Mesendoderm (in vitro differentiated cells): ENCODE measurements around the gene OR8J1.
A peak's percentile ranks its signal among the peaks of the same experiment; 100 is the strongest.

Experiments used
- DNase-seq: peaks from one replicate; pipeline ENCODE4 v3.0.0; 2013
- H2AK5ac ChIP-seq: 2 replicates; pipeline ENCODE4 v1.6.1; 2013; ENCODE audit warnings: low read length, inconsistent platforms
- H2BK120ac ChIP-seq: 2 replicates; pipeline ENCODE4 v1.6.1; 2013; ENCODE audit warnings: low read depth, mild to moderate bottlenecking, low read length, moderate library complexity, mixed read lengths
- H2BK15ac ChIP-seq: replicated peaks from 2 replicates; pipeline ENCODE4 v1.6.1; 2013; ENCODE audit warnings: low read depth, mild to moderate bottlenecking, moderate library complexity
- H2BK5ac ChIP-seq: 2 replicates; pipeline ENCODE4 v1.6.1; 2013; ENCODE audit warnings: low read length, inconsistent platforms
- H3K18ac ChIP-seq: 2 replicates; pipeline ENCODE4 v1.6.1; 2013; ENCODE audit warnings: mild to moderate bottlenecking, low read length, mixed read lengths
- H3K23ac ChIP-seq: one replicate; pipeline ENCODE4 v1.6.1; 2013; ENCODE audit warnings: low read length
- H3K27ac ChIP-seq: 2 replicates; pipeline ENCODE4 v1.5.1; 2013; ENCODE audit warnings: low read depth, mild to moderate bottlenecking, inconsistent platforms, low read length, moderate library complexity
- H3K27me3 ChIP-seq: 2 replicates; pipeline ENCODE4 v1.6.1; 2013; ENCODE audit warnings: low read length, control low read depth, mild to moderate bottlenecking, inconsistent platforms; ENCODE audit not compliant: insufficient read depth, poor library complexity
- H3K36me3 ChIP-seq: 2 replicates; pipeline ENCODE4 v1.6.1; 2013; ENCODE audit warnings: low read length, inconsistent platforms; ENCODE audit not compliant: control insufficient read depth, insufficient read depth
- H3K4ac ChIP-seq: one replicate; pipeline ENCODE4 v1.6.1; 2013; ENCODE audit warnings: low read depth, mild to moderate bottlenecking, low read length, moderate library complexity
- H3K4me1 ChIP-seq: 2 replicates; pipeline ENCODE4 v1.6.1; 2013; ENCODE audit warnings: low read depth, low read length, inconsistent platforms; ENCODE audit not compliant: control insufficient read depth
- H3K4me2 ChIP-seq: 2 replicates; pipeline ENCODE4 v1.6.1; 2013; ENCODE audit warnings: low read length
- H3K4me3 ChIP-seq: 2 replicates; pipeline ENCODE4 v1.5.1; 2013; ENCODE audit warnings: mild to moderate bottlenecking, low read length
- H3K56ac ChIP-seq: one replicate; pipeline ENCODE4 v1.6.1; 2013; ENCODE audit warnings: low read length
- H3K79me1 ChIP-seq: 2 replicates; pipeline ENCODE4 v1.6.1; 2013; ENCODE audit warnings: low read length, inconsistent platforms
- H3K79me2 ChIP-seq: 2 replicates; pipeline ENCODE4 v1.6.1; 2013; ENCODE audit warnings: mild to moderate bottlenecking, low read length; ENCODE audit not compliant: control insufficient read depth, insufficient read depth
- H3K9ac ChIP-seq: 2 replicates; pipeline ENCODE4 v1.6.1; 2013; ENCODE audit warnings: low read length, inconsistent platforms
- H4K5ac ChIP-seq: one replicate; pipeline ENCODE4 v1.6.1; 2013; ENCODE audit warnings: low read length
- H4K8ac ChIP-seq: one replicate; pipeline ENCODE4 v1.6.1; 2013; ENCODE audit warnings: low read depth, mild to moderate bottlenecking, control low read depth, low read length, moderate library complexity
- WGBS: extraction: QIAGEN DNeasy Blood & Tissue Kit; methylation state at CpG from one replicate; pipeline ENCODE4 v1.1.7; 2013; ENCODE audit warnings: low lambda C conversion rate, missing lambda C conversion rate; ENCODE audit not compliant: insufficient coverage; ENCODE audit errors: extremely low coverage; 5-methylcytosine and 5-hydroxymethylcytosine counted together

The OR8J1 gene

GRCh38 chr11:56340289-56340688 lies 13.8 kb upstream of the OR8J1 start:
- no peak overlapping the region for H2BK15ac ChIP-seq
- H3K79me2 ChIP-seq = no peaks in the 10 kb centered on the region
- H3K4me2 ChIP-seq = no peak overlapping the region
- no peak overlapping the region for H3K27ac ChIP-seq
- H3K79me1 ChIP-seq = no peaks in the 10 kb centered on the region
- H2AK5ac ChIP-seq = no peak overlapping the region
- no peak overlapping the region for H4K8ac ChIP-seq
- no peak overlapping the region for H3K4me3 ChIP-seq
- H3K4me1 ChIP-seq = no peaks in the 10 kb centered on the region
- H3K56ac ChIP-seq = no peak overlapping the region
- H3K18ac ChIP-seq = no peak overlapping the region
- H3K4ac ChIP-seq = no peak overlapping the region
- no peak overlapping the region for H3K23ac ChIP-seq
- H3K36me3 ChIP-seq = no peaks in the 10 kb centered on the region
- H2BK120ac ChIP-seq = no peak overlapping the region
- H3K27me3 ChIP-seq = no peaks in the 10 kb centered on the region
- DNase-seq = no peak
- H3K9ac ChIP-seq = no peak overlapping the region
- no peak overlapping the region for H2BK5ac ChIP-seq
- H4K5ac ChIP-seq = no peak overlapping the region

GRCh38 chr11:56345739-56346138 lies 8.4 kb upstream of the OR8J1 start, which contains the start of gene OR8K1:
Gene OR8K1, plus strand, starts transcription at chr11:56346039. Its CDS starts 0 bp downstream, at chr11:56346039.
- Histone ChIP-seq H3K36me3 (no peaks in the 10 kb centered on the region), H3K27ac (no peak within 1 kb of the TSS), H2BK120ac (no peak within 1 kb of the TSS), H4K8ac (no peak within 1 kb of the TSS), H3K79me2 (no peaks in the 10 kb centered on the region), H2BK5ac (no peak within 1 kb of the TSS), H4K5ac (no peak within 1 kb of the TSS), H3K4ac (no peak within 1 kb of the TSS), H3K4me3 (no peak within 1 kb of the TSS), H3K18ac (no peak within 1 kb of the TSS), H2BK15ac (no peak within 1 kb of the TSS), H3K27me3 (no peaks in the 10 kb centered on the region), H3K4me2 (no peak within 1 kb of the TSS), H3K4me1 (no peaks in the 10 kb centered on the region), H3K79me1 (no peaks in the 10 kb centered on the region), H3K23ac (no peak within 1 kb of the TSS), H3K9ac (no peak within 1 kb of the TSS), H2AK5ac (no peak within 1 kb of the TSS), H3K56ac (no peak within 1 kb of the TSS)
- DNase-seq = no peak
- no CpG with 5 or more reads among the region's 1 CpG for WGBS

DNA sequence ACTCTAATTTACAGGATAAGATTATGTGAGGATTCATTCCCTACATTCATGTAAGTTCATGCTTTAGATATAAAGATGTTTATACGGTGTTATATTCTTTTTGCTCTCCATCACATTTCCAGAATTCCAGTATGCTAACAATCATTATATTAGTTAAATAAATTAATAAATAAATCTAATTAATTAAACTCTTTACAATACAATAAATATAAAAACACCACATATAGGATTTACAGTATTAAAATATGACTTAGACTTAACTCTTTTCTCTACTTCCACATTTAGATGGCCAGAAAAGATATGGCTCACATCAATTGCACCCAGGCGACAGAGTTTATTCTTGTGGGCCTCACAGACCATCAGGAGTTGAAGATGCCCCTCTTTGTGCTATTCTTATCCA lies 21.2 kb downstream of the OR8J1 start, which contains the start of gene OR8U1:
TSS of gene OR8U1 (plus strand) at position 301 of the 400 bp plus-strand sequence. CDS start at position 301, 0 bp downstream.
- Histone ChIP-seq H2AK5ac (no peak within 1 kb of the TSS), H3K4ac (no peak within 1 kb of the TSS), H3K18ac (no peak within 1 kb of the TSS), H3K79me1 (no peaks in the 10 kb centered on the region), H3K4me3 (no peak within 1 kb of the TSS), H3K27me3 (no peaks in the 10 kb centered on the region), H2BK15ac (no peak within 1 kb of the TSS), H4K8ac (no peak within 1 kb of the TSS), H3K4me1 (no peaks in the 10 kb centered on the region), H2BK120ac (no peak within 1 kb of the TSS), H3K79me2 (no peaks in the 10 kb centered on the region), H3K9ac (no peak within 1 kb of the TSS), H3K4me2 (no peak within 1 kb of the TSS), H2BK5ac (no peak within 1 kb of the TSS), H3K56ac (no peak within 1 kb of the TSS), H3K23ac (no peak within 1 kb of the TSS), H4K5ac (no peak within 1 kb of the TSS), H3K27ac (no peak within 1 kb of the TSS), H3K36me3 (no peaks in the 10 kb centered on the region)
- no peak for DNase-seq
- WGBS = no CpG with 5 or more reads among the region's 2 CpGs

- H2BK120ac ChIP-seq = no peak overlapping the region
- H3K27ac ChIP-seq = no peak overlapping the region
- no peak overlapping the region for H2BK15ac ChIP-seq
- no peaks in the 10 kb centered on the region for H3K27me3 ChIP-seq
- H4K5ac ChIP-seq = no peak overlapping the region
- no peak for DNase-seq
- H3K4me2 ChIP-seq = no peak overlapping the region
- H3K4me3 ChIP-seq = no peak overlapping the region
- no peak overlapping the region for H3K4ac ChIP-seq
- H3K56ac ChIP-seq = no peak overlapping the region
- no peak overlapping the region for H3K18ac ChIP-seq
- no peak overlapping the region for H3K23ac ChIP-seq
- no peaks in the 10 kb centered on the region for H3K4me1 ChIP-seq
- no peak overlapping the region for H2BK5ac ChIP-seq
- no peaks in the 10 kb centered on the region for H3K36me3 ChIP-seq
- H3K9ac ChIP-seq = no peak overlapping the region
- no peaks in the 10 kb centered on the region for H3K79me2 ChIP-seq
- H2AK5ac ChIP-seq = no peak overlapping the region
- no CpG with 5 or more reads among the region's 2 CpGs for WGBS
- H4K8ac ChIP-seq = no peak overlapping the region
- no peaks in the 10 kb centered on the region for H3K79me1 ChIP-seq
Observed at GRCh38 chr11:56380120-56380519, 26.0 kb downstream of the OR8J1 start.

DNA sequence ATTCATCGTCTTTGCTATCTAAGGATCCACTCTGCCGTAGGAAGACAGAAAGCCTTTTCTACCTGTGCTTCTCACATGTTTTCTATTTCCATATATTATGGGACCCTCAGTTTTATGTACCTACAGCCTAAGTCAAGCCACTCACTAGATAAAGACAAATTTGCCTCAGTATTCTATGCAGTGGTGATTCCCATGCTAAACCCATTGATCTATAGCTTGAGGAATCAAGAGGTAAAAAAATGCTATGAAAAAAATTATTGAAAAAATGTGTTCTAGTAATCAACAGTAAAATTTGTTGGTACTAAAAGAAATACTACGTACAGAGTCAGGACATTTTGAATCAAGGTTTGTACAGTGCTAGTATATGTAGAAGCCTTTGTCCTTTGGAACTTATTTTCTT lies 40.3 kb downstream of the OR8J1 start:
- Histone ChIP-seq H3K27me3 (no peaks in the 10 kb centered on the region), H3K4me2 (no peak overlapping the region), H2BK120ac (no peak overlapping the region), H2AK5ac (no peak overlapping the region), H3K18ac (no peak overlapping the region), H3K56ac (no peak overlapping the region), H2BK15ac (no peak overlapping the region), H3K9ac (no peak overlapping the region), H3K27ac (no peak overlapping the region), H3K79me1 (no peaks in the 10 kb centered on the region), H3K4me1 (no peaks in the 10 kb centered on the region), H3K4me3 (no peak overlapping the region), H3K36me3 (no peaks in the 10 kb centered on the region), H2BK5ac (no peak overlapping the region), H3K4ac (no peak overlapping the region), H3K23ac (no peak overlapping the region), H3K79me2 (no peaks in the 10 kb centered on the region), H4K5ac (no peak overlapping the region), H4K8ac (no peak overlapping the region)
- DNase-seq = no peak
- no CpG with 5 or more reads among the region's 3 CpGs for WGBS

- Histone ChIP-seq H3K4me2 (no peak overlapping the region), H3K27ac (no peak overlapping the region), H2BK120ac (no peak overlapping the region), H3K9ac (no peak overlapping the region), H3K4me1 (no peaks in the 10 kb centered on the region), H3K79me2 (no peaks in the 10 kb centered on the region), H3K4me3 (no peak overlapping the region), H2BK15ac (no peak overlapping the region), H3K18ac (no peak overlapping the region), H3K36me3 (no peaks in the 10 kb centered on the region), H3K56ac (no peak overlapping the region), H2BK5ac (no peak overlapping the region), H3K27me3 (no peaks in the 10 kb centered on the region), H4K8ac (no peak overlapping the region), H4K5ac (no peak overlapping the region), H3K23ac (no peak overlapping the region), H3K79me1 (no peaks in the 10 kb centered on the region), H2AK5ac (no peak overlapping the region), H3K4ac (no peak overlapping the region)
- peak; percentile 54 for DNase-seq
- WGBS = no CpG with 5 or more reads among the region's 3 CpGs
Observed at GRCh38 chr11:56396047-56396446, 42.0 kb downstream of the OR8J1 start.
